Spinal cord (tissue), 10 donors: ENCODE measurements around the gene SORCS2. TPM values are rescaled to one million over a fixed set of nuclear protein-coding genes. Genes with fewer than 3 reads are reported as not detected.

ENCODE experiments used
- DNase-seq, 6 donors: peaks; one replicate each; pipeline versions ENCODE4 v3.0.0 to v3.0.0-alpha.2; 2013 to 2015; ENCODE audit warnings: low spot score in 6 of 6, low read depth in 4 of 6
- H3K27ac ChIP-seq: one replicate; pipeline ENCODE4 v1.5.1; 2013; ENCODE audit warnings: low read depth, low read length, control low read depth
- H3K27me3 ChIP-seq: one replicate; pipeline ENCODE4 v1.6.1; 2013; ENCODE audit warnings: low read length; ENCODE audit not compliant: control insufficient read depth, insufficient read depth
- H3K36me3 ChIP-seq: one replicate; pipeline ENCODE4 v1.6.1; 2013; ENCODE audit warnings: low read length; ENCODE audit not compliant: control insufficient read depth, insufficient read depth
- H3K4me1 ChIP-seq: one replicate; pipeline ENCODE4 v1.6.1; 2013; ENCODE audit warnings: low read length; ENCODE audit not compliant: control insufficient read depth, insufficient read depth
- H3K4me3 ChIP-seq: one replicate; pipeline ENCODE4 v1.5.1; 2013; ENCODE audit warnings: low read depth, low read length, control low read depth
- H3K9me3 ChIP-seq: one replicate; pipeline ENCODE4 v1.6.1; 2013; ENCODE audit warnings: low read length; ENCODE audit not compliant: control insufficient read depth, insufficient read depth
- WGBS: methylation state at CpG from one replicate; pipeline ENCODE4 v1.1.5; 2013; ENCODE audit warnings: missing lambda C conversion rate; ENCODE audit not compliant: insufficient coverage; 5-methylcytosine and 5-hydroxymethylcytosine counted together
- polyA plus RNA-seq, 2 donors: library from polyadenylated mRNA; unstranded; fragments of 120-200 nt; gene quantifications; one replicate each; pipeline ENCODE4 v1.2.1, GENCODE V29; 2013; ENCODE audit not compliant: insufficient read length in 2 of 2
- total RNA-seq, 2 donors: library from RNA; depleted of rRNA in 1 of 2; stranded (reverse); fragments of 120-200 nt in 1 of 2; fragments of >200 nt in 1 of 2; gene quantifications; one replicate each; pipeline versions ENCODE4 v1.2.3 to v1.2.4, GENCODE V29; 2013 to 2014
- donor health status: healthy.

The SORCS2 gene
- total and polyA plus RNA-seq, 4 donors, result 7.3 to 24.8 (median 16.5) TPM

GRCh38 chr4:7665321-7665720 is 473.0 kb downstream of the SORCS2 start:
- Histone ChIP-seq H3K4me1 (peaks cover 4% of the 10 kb centered on the region), H3K27me3 (peaks cover 2% of the 10 kb centered on the region), H3K4me3 (no peak overlapping the region), H3K27ac (no peak overlapping the region), H3K9me3 (no peaks in the 10 kb centered on the region), H3K36me3 (peaks cover 19% of the 10 kb centered on the region)
- no peak for DNase-seq
- WGBS, result 98% methylated on average over 3 of the region's 3 CpGs

GRCh38 chr4:7666011-7666410 is 473.7 kb downstream of the SORCS2 start:
- Histone ChIP-seq H3K4me3 (no peak overlapping the region), H3K36me3 (peaks cover 19% of the 10 kb centered on the region), H3K27ac (no peak overlapping the region), H3K27me3 (peaks cover 2% of the 10 kb centered on the region), H3K9me3 (peaks cover 4% of the 10 kb centered on the region), H3K4me1 (peaks cover 4% of the 10 kb centered on the region)
- WGBS, result 88% methylated on average over 11 of the region's 15 CpGs
- DNase-seq, result no peak

GRCh38 chr4:7666744-7667143 is 474.4 kb downstream of the SORCS2 start:
- Histone ChIP-seq H3K4me1 (no peaks in the 10 kb centered on the region), H3K36me3 (peaks cover 15% of the 10 kb centered on the region), H3K4me3 (no peak overlapping the region), H3K9me3 (peaks cover 4% of the 10 kb centered on the region), H3K27me3 (peaks cover 2% of the 10 kb centered on the region), H3K27ac (no peak overlapping the region)
- 100% methylated on average over 3 of the region's 6 CpGs for WGBS
- no peak for DNase-seq

- peaks cover 4% of the 10 kb centered on the region for H3K9me3 ChIP-seq
- peaks cover 2% of the 10 kb centered on the region for H3K27me3 ChIP-seq
- no peak for DNase-seq
- no peak overlapping the region for H3K27ac ChIP-seq
- 80% methylated on average over 4 of the region's 4 CpGs for WGBS
- no peak overlapping the region for H3K4me3 ChIP-seq
- no peaks in the 10 kb centered on the region for H3K4me1 ChIP-seq
- peaks cover 15% of the 10 kb centered on the region for H3K36me3 ChIP-seq
These were observed 475.9 kb downstream of the SORCS2 start for GRCh38 chr4:7668271-7668670.

- DNase-seq, result no peak
- WGBS, result 79% methylated on average over 4 of the region's 4 CpGs
- H3K9me3 ChIP-seq, result peaks cover 4% of the 10 kb centered on the region
- H3K27me3 ChIP-seq, result peaks cover 2% of the 10 kb centered on the region
- peaks cover 15% of the 10 kb centered on the region for H3K36me3 ChIP-seq
- no peaks in the 10 kb centered on the region for H3K4me1 ChIP-seq
- no peak overlapping the region for H3K4me3 ChIP-seq
- no peak overlapping the region for H3K27ac ChIP-seq
These were observed 476.5 kb downstream of the SORCS2 start for GRCh38 chr4:7668826-7669225.

- no peak for DNase-seq
- WGBS, result no CpG with 5 or more reads among the region's 4 CpGs
These were observed 480.3 kb downstream of the SORCS2 start for GRCh38 chr4:7672601-7673000.

GRCh38 chr4:7673121-7673520 is 480.8 kb downstream of the SORCS2 start:
- Histone ChIP-seq H3K4me1 (peaks cover 16% of the 10 kb centered on the region), H3K36me3 (peaks cover 12% of the 10 kb centered on the region), H3K27me3 (no peaks in the 10 kb centered on the region), H3K4me3 (no peak overlapping the region), H3K27ac (no peak overlapping the region), H3K9me3 (peaks cover 4% of the 10 kb centered on the region)
- 100% methylated on average over 2 of the region's 9 CpGs for WGBS
- no peak for DNase-seq

More at GRCh38 chr4:7672601-7673000, 480.3 kb downstream of the SORCS2 start:
- H3K27ac ChIP-seq, result no peak overlapping the region
- H3K9me3 ChIP-seq, result peaks cover 4% of the 10 kb centered on the region
- peaks cover 13% of the 10 kb centered on the region for H3K4me1 ChIP-seq
- H3K4me3 ChIP-seq, result no peak overlapping the region
- H3K27me3 ChIP-seq, result no peaks in the 10 kb centered on the region
- peaks cover 10% of the 10 kb centered on the region for H3K36me3 ChIP-seq

DNA sequence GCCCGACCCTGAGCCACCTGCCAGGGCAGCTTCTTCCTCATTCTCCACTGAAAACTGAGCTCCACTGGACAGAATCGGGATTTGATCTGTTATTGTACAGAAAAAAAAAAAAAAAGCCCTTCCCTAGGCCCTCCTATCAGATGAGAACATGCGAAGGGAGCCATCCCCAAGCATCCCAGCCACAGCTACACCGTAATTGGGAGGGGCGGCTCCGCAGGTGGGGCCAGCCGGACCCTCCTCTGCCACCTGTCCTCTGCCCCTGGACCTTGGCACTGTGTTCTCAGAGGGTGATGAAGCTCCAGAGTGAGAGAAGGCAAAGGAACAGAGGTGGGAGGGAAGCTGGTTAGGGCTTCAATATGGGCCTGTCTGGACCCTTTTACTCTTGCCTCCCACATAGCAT is 482.4 kb downstream of the SORCS2 start:
- peaks cover 24% of the 10 kb centered on the region for H3K4me1 ChIP-seq
- H3K4me3 ChIP-seq, result no peak overlapping the region
- DNase-seq, result no peak
- no CpG with 5 or more reads among the region's 7 CpGs for WGBS
- H3K9me3 ChIP-seq, result peaks cover 4% of the 10 kb centered on the region
- no peak overlapping the region for H3K27ac ChIP-seq
- peaks cover 16% of the 10 kb centered on the region for H3K36me3 ChIP-seq
- H3K27me3 ChIP-seq, result no peaks in the 10 kb centered on the region

DNA sequence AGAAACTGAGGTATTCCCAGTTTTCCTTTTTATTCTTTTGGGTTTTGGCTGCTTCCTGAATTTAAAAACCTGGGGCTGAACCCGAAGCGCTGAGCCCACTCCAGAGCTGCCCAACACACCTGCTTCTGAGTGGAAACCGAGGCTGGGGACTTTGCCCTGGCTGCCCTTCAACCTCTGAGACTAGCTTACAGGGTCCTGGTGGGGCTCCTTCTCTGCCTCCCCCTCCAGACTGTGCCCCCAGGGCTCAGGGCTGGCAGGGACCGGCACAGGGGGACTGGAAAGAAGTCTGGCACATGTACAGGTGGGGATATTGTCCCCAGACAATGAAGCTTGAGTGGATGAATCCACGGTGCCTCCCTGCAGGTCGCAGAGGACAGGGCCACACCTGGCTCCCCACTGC is 482.8 kb downstream of the SORCS2 start:
- H3K27ac ChIP-seq, result no peak overlapping the region
- no peaks in the 10 kb centered on the region for H3K27me3 ChIP-seq
- 90% methylated on average over 5 of the region's 6 CpGs for WGBS
- peaks cover 28% of the 10 kb centered on the region for H3K4me1 ChIP-seq
- no peak overlapping the region for H3K4me3 ChIP-seq
- DNase-seq, result no peak
- peaks cover 4% of the 10 kb centered on the region for H3K9me3 ChIP-seq
- peaks cover 16% of the 10 kb centered on the region for H3K36me3 ChIP-seq

GRCh38 chr4:7675612-7676320 is 483.4 kb downstream of the SORCS2 start:
- no peak overlapping the region for H3K27ac ChIP-seq
- no peaks in the 10 kb centered on the region for H3K27me3 ChIP-seq
- DNase-seq, result no peak
- no peak overlapping the region for H3K4me3 ChIP-seq
- peaks cover 16% of the 10 kb centered on the region for H3K36me3 ChIP-seq
- 92% methylated on average over 12 of the region's 28 CpGs for WGBS
- H3K4me1 ChIP-seq, result peaks cover 31% of the 10 kb centered on the region
- H3K9me3 ChIP-seq, result peaks cover 2% of the 10 kb centered on the region
